CD14-positive monocyte (primary cell): ENCODE data around the gene CASP12. TPM values are rescaled to one million over a fixed set of nuclear protein-coding genes. Genes with fewer than 3 reads are reported as not detected.

ENCODE experiments used
- DNase-seq, 3 donors: peaks; one replicate each; pipeline ENCODE4 v3.0.0-alpha.2; 2011 to 2022
- H2AFZ ChIP-seq: 2 replicates; pipeline ENCODE4 v1.6.0; 2012; ENCODE audit warnings: mild to moderate bottlenecking, low read depth, low read length, inconsistent platforms; ENCODE audit not compliant: insufficient read depth, poor library complexity, severe bottlenecking
- H3K27ac ChIP-seq, 2 donors: 1 replicate in 1 of 2; 2 replicates in 1 of 2; pipeline ENCODE4 v1.5.1; 2012 to 2013; ENCODE audit warnings: low read length in 2 of 2, control low read depth in 1 of 2, inconsistent platforms in 1 of 2, low read depth in 1 of 2, mild to moderate bottlenecking in 1 of 2
- H3K27me3 ChIP-seq, 2 donors: one replicate each; pipeline versions ENCODE4 v1.6.0 to v1.6.1; 2011 to 2013; ENCODE audit warnings: low read length in 2 of 2; ENCODE audit not compliant: control insufficient read depth in 2 of 2, insufficient read depth in 2 of 2
- H3K36me3 ChIP-seq, 2 donors: replicated peaks in 1 of 2; 1 replicate in 1 of 2; 2 replicates in 1 of 2; pipeline versions ENCODE4 v1.5.1 to v1.6.1; 2012 to 2013; ENCODE audit warnings: low read length in 2 of 2, control low read depth in 1 of 2, inconsistent platforms in 1 of 2, mild to moderate bottlenecking in 1 of 2; ENCODE audit not compliant: insufficient read depth in 2 of 2, control insufficient read depth in 1 of 2
- H3K4me1 ChIP-seq, 2 donors: 1 replicate in 1 of 2; 2 replicates in 1 of 2; pipeline versions ENCODE4 v1.5.1 to v1.6.1; 2012 to 2013; ENCODE audit warnings: low read length in 2 of 2, control low read depth in 1 of 2, inconsistent platforms in 1 of 2, mild to moderate bottlenecking in 1 of 2, moderate library complexity in 1 of 2; ENCODE audit not compliant: insufficient read depth in 2 of 2, control insufficient read depth in 1 of 2
- H3K4me2 ChIP-seq: replicated peaks from 2 replicates; pipeline ENCODE3; 2012; ENCODE audit warnings: low read length, moderate library complexity, mild to moderate bottlenecking; ENCODE audit not compliant: poor library complexity, severe bottlenecking; ENCODE audit errors: extremely low read depth
- H3K4me3 ChIP-seq, 3 experiments: fragments of 200-600 bp in 1 of 3; sonication (generic) in 1 of 3; replicated peaks in 1 of 3; 1 replicate in 2 of 3; 2 replicates in 1 of 3; pipeline ENCODE4 v1.5.1; 2011 to 2013; ENCODE audit warnings: low read length in 3 of 3, mild to moderate bottlenecking in 3 of 3, control low read depth in 2 of 3, low read depth in 2 of 3, inconsistent platforms in 1 of 3, moderate library complexity in 1 of 3
- H3K79me2 ChIP-seq: 2 replicates; pipeline ENCODE4 v1.6.0; 2012; ENCODE audit warnings: mild to moderate bottlenecking, control low read depth, inconsistent platforms, low read length, moderate library complexity; ENCODE audit not compliant: insufficient read depth
- H3K9ac ChIP-seq: 2 replicates; pipeline ENCODE4 v1.6.0; 2017; ENCODE audit warnings: low read length, mild to moderate bottlenecking; ENCODE audit not compliant: insufficient read depth, poor library complexity, severe bottlenecking
- H3K9me3 ChIP-seq, 2 donors: replicated peaks in 1 of 2; 1 replicate in 1 of 2; 2 replicates in 1 of 2; pipeline versions ENCODE4 v1.5.1 to v1.6.1; 2012 to 2013; ENCODE audit warnings: low read length in 2 of 2, control low read depth in 1 of 2; ENCODE audit not compliant: control insufficient read depth in 1 of 2, insufficient read depth in 1 of 2
- H4K20me1 ChIP-seq: 2 replicates; pipeline ENCODE4 v1.6.0; 2012; ENCODE audit warnings: mild to moderate bottlenecking, low read length, control low read depth, moderate library complexity; ENCODE audit not compliant: insufficient read depth
- H3K27ac Mint-ChIP-seq, 7 donors: one replicate each; pipeline ENCODE4 v1.8.0; 2020; ENCODE audit warnings: mild to moderate bottlenecking in 7 of 7, mixed read lengths in 7 of 7, moderate library complexity in 6 of 7, inconsistent platforms in 2 of 7
- H3K27me3 Mint-ChIP-seq, 3 donors: one replicate each; pipeline ENCODE4 v1.8.0; 2021 to 2022; ENCODE audit warnings: low read depth in 3 of 3, mild to moderate bottlenecking in 3 of 3, mixed read lengths in 3 of 3, moderate library complexity in 3 of 3, inconsistent platforms in 1 of 3
- H3K36me3 Mint-ChIP-seq, 2 donors: one replicate each; pipeline ENCODE4 v1.8.0; 2020; ENCODE audit warnings: mixed read lengths in 2 of 2, inconsistent platforms in 1 of 2, mild to moderate bottlenecking in 1 of 2
- H3K4me1 Mint-ChIP-seq: one replicate; pipeline ENCODE4 v1.8.0; 2020; ENCODE audit warnings: mild to moderate bottlenecking, mixed read lengths
- H3K4me3 Mint-ChIP-seq, 2 donors: one replicate each; pipeline ENCODE4 v1.8.0; 2020; ENCODE audit warnings: mild to moderate bottlenecking in 2 of 2, mixed read lengths in 2 of 2, moderate library complexity in 1 of 2
- H3K9me3 Mint-ChIP-seq, 7 donors: one replicate each; pipeline ENCODE4 v1.8.0; 2020 to 2022; ENCODE audit warnings: mixed read lengths in 7 of 7, mild to moderate bottlenecking in 6 of 7, moderate library complexity in 6 of 7, inconsistent platforms in 2 of 7
- WGBS: methylation state at CpG from one replicate; pipeline ENCODE4 v1.1.5; 2013; ENCODE audit warnings: missing lambda C conversion rate; ENCODE audit not compliant: insufficient coverage; 5-methylcytosine and 5-hydroxymethylcytosine counted together
- intact Hi-C, 2 donors: fragments of 100-400 bp; cut with micrococcal nuclease; formaldehyde crosslinking; loops; one replicate each; pipeline versions ENCODE4 v1.15.0 to v1.15.1; 2023
- polyA plus RNA-seq, 3 donors: library from polyadenylated mRNA; depleted of rRNA in 1 of 3; unstranded in 2 of 3; stranded (reverse) in 1 of 3; fragments of 300-500 nt in 2 of 3; fragments of >200 nt in 1 of 3; fragmentation: Illumina TruSeq in 2 of 3; gene quantifications; 1 replicate in 2 of 3; 2 replicates in 1 of 3; pipeline ENCODE4 v1.2.3, GENCODE V29; 2012 to 2021
- TF ChIP-seq, protein P1 (sequence below): fragments of 200-600 bp; IDR thresholded peaks from one replicate; pipeline ENCODE4 v1.8.0; 2022; ENCODE audit warnings: antibody characterized with exemption, mild to moderate bottlenecking

The CASP12 gene
- polyA plus RNA-seq, 3 donors: not detected

DNA sequence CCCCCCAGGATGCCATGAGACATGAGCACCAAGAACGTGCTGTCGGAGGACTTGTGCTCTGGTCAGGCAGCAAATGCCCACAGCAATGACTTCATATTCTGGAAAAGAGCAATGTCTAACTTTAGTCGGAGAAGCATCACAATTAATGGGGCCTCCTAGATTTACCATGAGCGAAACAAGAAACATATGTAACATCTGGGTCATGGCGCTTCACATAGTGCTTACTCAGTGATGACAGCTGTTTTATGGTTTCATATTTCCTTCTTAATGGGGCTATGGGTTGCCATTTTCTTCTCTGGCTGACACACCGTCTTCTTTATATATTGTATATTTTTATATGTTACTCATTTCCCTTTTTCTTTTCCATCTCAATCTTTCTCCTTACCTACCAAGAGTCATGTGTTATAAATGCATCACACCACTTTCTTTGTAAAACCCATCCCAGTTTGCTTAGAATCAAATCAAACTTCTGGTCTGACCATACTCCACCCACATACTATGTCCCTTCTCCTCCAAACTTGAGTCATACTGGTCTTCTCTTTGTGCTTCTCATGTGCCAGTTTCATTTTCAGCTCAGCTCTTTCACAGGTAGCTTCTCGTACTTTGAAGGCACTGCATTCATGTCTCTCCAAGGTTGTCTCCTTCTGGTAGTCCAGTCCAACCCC lies 9.4 kb upstream of the CASP12 start:
- H3K4me2 ChIP-seq: no peak overlapping the region
- H3K36me3 ChIP-seq: no peaks in the 10 kb centered on the region
- no peaks in the 10 kb centered on the region for H3K79me2 ChIP-seq
- intact Hi-C loops: no loop called here
- no peaks in the 10 kb centered on the region for H3K9me3 ChIP-seq
- no peaks in the 10 kb centered on the region for H3K4me1 ChIP-seq
- H3K27ac ChIP-seq: no peak overlapping the region
- TF ChIP-seq, protein P1, sequence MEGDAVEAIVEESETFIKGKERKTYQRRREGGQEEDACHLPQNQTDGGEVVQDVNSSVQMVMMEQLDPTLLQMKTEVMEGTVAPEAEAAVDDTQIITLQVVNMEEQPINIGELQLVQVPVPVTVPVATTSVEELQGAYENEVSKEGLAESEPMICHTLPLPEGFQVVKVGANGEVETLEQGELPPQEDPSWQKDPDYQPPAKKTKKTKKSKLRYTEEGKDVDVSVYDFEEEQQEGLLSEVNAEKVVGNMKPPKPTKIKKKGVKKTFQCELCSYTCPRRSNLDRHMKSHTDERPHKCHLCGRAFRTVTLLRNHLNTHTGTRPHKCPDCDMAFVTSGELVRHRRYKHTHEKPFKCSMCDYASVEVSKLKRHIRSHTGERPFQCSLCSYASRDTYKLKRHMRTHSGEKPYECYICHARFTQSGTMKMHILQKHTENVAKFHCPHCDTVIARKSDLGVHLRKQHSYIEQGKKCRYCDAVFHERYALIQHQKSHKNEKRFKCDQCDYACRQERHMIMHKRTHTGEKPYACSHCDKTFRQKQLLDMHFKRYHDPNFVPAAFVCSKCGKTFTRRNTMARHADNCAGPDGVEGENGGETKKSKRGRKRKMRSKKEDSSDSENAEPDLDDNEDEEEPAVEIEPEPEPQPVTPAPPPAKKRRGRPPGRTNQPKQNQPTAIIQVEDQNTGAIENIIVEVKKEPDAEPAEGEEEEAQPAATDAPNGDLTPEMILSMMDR: no peak
- no peak overlapping the region for H2AFZ ChIP-seq
- H3K4me3 ChIP-seq: no peak overlapping the region
- no peak overlapping the region for H3K27ac Mint-ChIP-seq
- H3K27me3 ChIP-seq: no peaks in the 10 kb centered on the region
- no peak overlapping the region for H3K4me3 Mint-ChIP-seq
- H4K20me1 ChIP-seq: no peaks in the 10 kb centered on the region
- no peak overlapping the region for H3K9ac ChIP-seq
- peaks cover 2% of the 10 kb centered on the region for H3K4me1 Mint-ChIP-seq
- no peaks in the 10 kb centered on the region for H3K36me3 Mint-ChIP-seq
- no peak for DNase-seq
- WGBS: 82% methylated on average over 6 of the region's 7 CpGs
- H3K27me3 Mint-ChIP-seq: peaks cover 0 to 1% (median 1%) of the 10 kb centered on the region in 3 donors
- peaks cover 0 to 4% (median 1%) of the 10 kb centered on the region in 7 donors for H3K9me3 Mint-ChIP-seq

DNA sequence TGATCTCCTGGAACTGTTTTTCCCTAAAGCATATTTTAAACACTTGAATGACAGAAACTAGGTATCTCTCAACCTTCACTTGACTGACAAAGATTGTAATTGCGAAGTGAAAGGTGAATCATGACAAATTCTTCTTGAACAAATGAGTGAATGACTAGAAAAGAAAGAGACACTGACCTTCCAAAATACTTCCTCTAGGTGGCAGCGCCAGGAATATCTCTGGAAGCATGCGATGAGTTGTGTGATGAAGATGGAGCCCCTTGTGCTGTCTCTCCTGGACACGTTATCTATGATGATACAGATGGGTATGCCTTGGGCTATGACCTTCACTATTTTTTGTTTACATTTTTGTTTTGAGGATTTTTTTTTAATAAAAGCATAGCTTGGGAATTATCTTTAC lies 7.0 kb upstream of the CASP12 start:
- H3K4me2 ChIP-seq: no peak overlapping the region
- no peak overlapping the region for H3K27ac ChIP-seq
- H3K27ac Mint-ChIP-seq: no peak overlapping the region
- intact Hi-C loops: no loop called here
- no peak overlapping the region for H2AFZ ChIP-seq
- H3K9ac ChIP-seq: no peak overlapping the region
- 100% methylated on average over 2 of the region's 4 CpGs for WGBS
- no peaks in the 10 kb centered on the region for H3K36me3 Mint-ChIP-seq
- H3K27me3 ChIP-seq: no peaks in the 10 kb centered on the region
- H3K4me1 ChIP-seq: no peaks in the 10 kb centered on the region
- no peak overlapping the region for H3K4me3 ChIP-seq
- TF ChIP-seq, protein P1: no peak
- DNase-seq: no peak
- H4K20me1 ChIP-seq: no peaks in the 10 kb centered on the region
- no peaks in the 10 kb centered on the region for H3K79me2 ChIP-seq
- no peaks in the 10 kb centered on the region for H3K36me3 ChIP-seq
- H3K9me3 ChIP-seq: no peaks in the 10 kb centered on the region
- H3K4me3 Mint-ChIP-seq: no peak overlapping the region
- peaks cover 0 to 2% (median 1%) of the 10 kb centered on the region in 3 donors for H3K27me3 Mint-ChIP-seq
- H3K4me1 Mint-ChIP-seq: peaks cover 2% of the 10 kb centered on the region
- peaks cover 0 to 4% (median 1%) of the 10 kb centered on the region in 7 donors for H3K9me3 Mint-ChIP-seq
